Osteoblast (primary cell): ENCODE results near the gene PTGS2. TPM values are rescaled to one million over a fixed set of nuclear protein-coding genes. Genes with fewer than 3 reads are reported as not detected.
"Not testable (repeated sequence)": the region's sequence is repeated elsewhere in the genome, so short reads cannot be mapped to it uniquely, and the experiment has no call there.

Source experiments
- DNase-seq: peaks from one replicate; pipeline ENCODE4 v3.0.0; 2011; ENCODE audit warnings: low spot score, mixed read lengths; ENCODE audit not compliant: insufficient read length; ENCODE audit errors: missing footprints
- H2AFZ ChIP-seq: 2 replicates; pipeline ENCODE4 v1.6.0; 2011; ENCODE audit warnings: mild to moderate bottlenecking, low read length
- H3K27ac ChIP-seq: 2 replicates; pipeline ENCODE4 v1.5.1; 2011; ENCODE audit warnings: mild to moderate bottlenecking, low read depth, low read length, moderate library complexity
- H3K27me3 ChIP-seq: 2 replicates; pipeline ENCODE4 v1.6.0; 2012; ENCODE audit warnings: mild to moderate bottlenecking, control low read depth, inconsistent platforms, low read length, moderate library complexity; ENCODE audit not compliant: insufficient read depth
- H3K36me3 ChIP-seq: 2 replicates; pipeline ENCODE4 v1.5.1; 2011; ENCODE audit warnings: mild to moderate bottlenecking, low read length, control low read depth, moderate library complexity; ENCODE audit not compliant: insufficient read depth
- H3K4me1 ChIP-seq: 2 replicates; pipeline ENCODE4 v1.5.1; 2011; ENCODE audit warnings: mild to moderate bottlenecking, low read length, control low read depth, moderate library complexity; ENCODE audit not compliant: insufficient read depth
- H3K4me2 ChIP-seq: 2 replicates; pipeline ENCODE4 v1.6.0; 2011; ENCODE audit warnings: mild to moderate bottlenecking, low read length; ENCODE audit not compliant: insufficient read depth
- H3K4me3 ChIP-seq: fragments of 200-600 bp; sonication (generic); 3 replicates; pipeline ENCODE4 v1.5.1; 2012; ENCODE audit warnings: mild to moderate bottlenecking, low read length, inconsistent platforms; ENCODE audit not compliant: insufficient read depth
- H3K79me2 ChIP-seq: 2 replicates; pipeline ENCODE4 v1.6.0; 2012; ENCODE audit warnings: mild to moderate bottlenecking, low read length, control low read depth, inconsistent platforms; ENCODE audit not compliant: insufficient read depth
- H3K9me3 ChIP-seq: 2 replicates; pipeline ENCODE4 v1.5.1; 2011; ENCODE audit warnings: low read depth, low read length, control low read depth
- H4K20me1 ChIP-seq: 2 replicates; pipeline ENCODE4 v1.6.0; 2012; ENCODE audit warnings: mild to moderate bottlenecking, low read length, control low read depth; ENCODE audit not compliant: insufficient read depth
- CTCF ChIP-seq: IDR thresholded peaks from 2 replicates; pipeline ENCODE4 v1.5.1; 2011; ENCODE audit warnings: mild to moderate bottlenecking, low read depth, low read length, moderate library complexity; ENCODE audit errors: extremely low read depth
- total RNA-seq: library from RNA; depleted of rRNA; stranded (reverse); fragments of >200 nt; gene quantifications from 2 replicates; pipeline ENCODE4 v1.2.3, GENCODE V29; 2012

PTGS2 gene
- total RNA-seq, 1 donor, result 3.3 TPM

GRCh38 chr1:186654741-186655140, 25.5 kb downstream of the PTGS2 start:
- no peaks in the 10 kb centered on the region for H3K9me3 ChIP-seq
- H3K27ac ChIP-seq, result no peak overlapping the region
- H3K36me3 ChIP-seq, result no peaks in the 10 kb centered on the region
- no peaks in the 10 kb centered on the region for H3K4me1 ChIP-seq
- no peaks in the 10 kb centered on the region for H4K20me1 ChIP-seq
- no peak overlapping the region for H3K4me2 ChIP-seq
- no peaks in the 10 kb centered on the region for H3K27me3 ChIP-seq
- no peak for TF ChIP-seq CTCF
- no peaks in the 10 kb centered on the region for H3K79me2 ChIP-seq
- no peak overlapping the region for H2AFZ ChIP-seq
- no peak overlapping the region for H3K4me3 ChIP-seq
- no peak for DNase-seq

DNA sequence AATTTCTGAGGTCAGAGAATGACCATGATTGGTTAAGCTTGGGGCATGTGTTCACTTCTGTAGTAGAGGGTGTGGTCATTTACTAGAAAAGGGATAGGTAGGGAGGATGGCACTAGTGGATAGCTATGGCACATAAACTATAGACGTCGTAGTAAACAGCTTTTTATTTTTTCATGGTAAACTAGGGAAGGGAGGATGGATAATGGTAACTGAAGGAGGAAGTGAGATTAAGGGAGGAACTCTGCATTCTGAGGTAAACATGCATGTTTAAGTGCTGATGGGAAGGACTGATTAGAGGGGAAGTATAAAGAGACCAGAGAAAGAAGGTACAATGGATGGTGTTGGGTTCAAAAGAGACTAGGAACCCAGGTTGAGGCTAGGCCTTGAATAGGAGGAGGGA, 26.9 kb downstream of the PTGS2 start:
- Histone ChIP-seq H3K4me1 (no peaks in the 10 kb centered on the region), H3K27ac (no peak overlapping the region), H2AFZ (no peak overlapping the region), H3K4me2 (no peak overlapping the region), H3K4me3 (no peak overlapping the region), H3K79me2 (no peaks in the 10 kb centered on the region), H4K20me1 (no peaks in the 10 kb centered on the region), H3K9me3 (no peaks in the 10 kb centered on the region), H3K36me3 (no peaks in the 10 kb centered on the region), H3K27me3 (no peaks in the 10 kb centered on the region)
- DNase-seq, result no peak
- no peak for TF ChIP-seq CTCF

- no peak overlapping the region for H3K4me3 ChIP-seq
- H3K9me3 ChIP-seq, result no peaks in the 10 kb centered on the region
- no peaks in the 10 kb centered on the region for H4K20me1 ChIP-seq
- H3K27ac ChIP-seq, result no peak overlapping the region
- TF ChIP-seq CTCF, result no peak
- no peak overlapping the region for H3K4me2 ChIP-seq
- peaks cover 6% of the 10 kb centered on the region for H3K4me1 ChIP-seq
- no peak overlapping the region for H2AFZ ChIP-seq
- DNase-seq, result no peak
- no peaks in the 10 kb centered on the region for H3K27me3 ChIP-seq
- no peaks in the 10 kb centered on the region for H3K36me3 ChIP-seq
- no peaks in the 10 kb centered on the region for H3K79me2 ChIP-seq
These were observed 31.6 kb downstream of the PTGS2 start for GRCh38 chr1:186648613-186649012.

- H3K4me2 ChIP-seq, H4K20me1 ChIP-seq, H3K9me3 ChIP-seq, H2AFZ ChIP-seq, DNase-seq, H3K4me3 ChIP-seq, H3K36me3 ChIP-seq, H3K27me3 ChIP-seq, H3K27ac ChIP-seq, H3K4me1 ChIP-seq, H3K79me2 ChIP-seq: not testable (repeated sequence)
These were observed 32.2 kb downstream of the PTGS2 start for GRCh38 chr1:186647985-186648384.
